Stimulated activated CD4-positive, alpha-beta T cell treated with anti-CD3 and anti-CD28 coated beads, TNF-alpha, amount 100 ng/mL, for 4 hours (primary cell): Measurements from ENCODE around the gene COLEC12.

Experiments used
- DNase-seq, 3 experiments: peaks; one replicate each; pipeline ENCODE4 v3.0.0-alpha.2; 2020; ENCODE audit warnings: low read depth in 3 of 3

COLEC12 gene

DNA sequence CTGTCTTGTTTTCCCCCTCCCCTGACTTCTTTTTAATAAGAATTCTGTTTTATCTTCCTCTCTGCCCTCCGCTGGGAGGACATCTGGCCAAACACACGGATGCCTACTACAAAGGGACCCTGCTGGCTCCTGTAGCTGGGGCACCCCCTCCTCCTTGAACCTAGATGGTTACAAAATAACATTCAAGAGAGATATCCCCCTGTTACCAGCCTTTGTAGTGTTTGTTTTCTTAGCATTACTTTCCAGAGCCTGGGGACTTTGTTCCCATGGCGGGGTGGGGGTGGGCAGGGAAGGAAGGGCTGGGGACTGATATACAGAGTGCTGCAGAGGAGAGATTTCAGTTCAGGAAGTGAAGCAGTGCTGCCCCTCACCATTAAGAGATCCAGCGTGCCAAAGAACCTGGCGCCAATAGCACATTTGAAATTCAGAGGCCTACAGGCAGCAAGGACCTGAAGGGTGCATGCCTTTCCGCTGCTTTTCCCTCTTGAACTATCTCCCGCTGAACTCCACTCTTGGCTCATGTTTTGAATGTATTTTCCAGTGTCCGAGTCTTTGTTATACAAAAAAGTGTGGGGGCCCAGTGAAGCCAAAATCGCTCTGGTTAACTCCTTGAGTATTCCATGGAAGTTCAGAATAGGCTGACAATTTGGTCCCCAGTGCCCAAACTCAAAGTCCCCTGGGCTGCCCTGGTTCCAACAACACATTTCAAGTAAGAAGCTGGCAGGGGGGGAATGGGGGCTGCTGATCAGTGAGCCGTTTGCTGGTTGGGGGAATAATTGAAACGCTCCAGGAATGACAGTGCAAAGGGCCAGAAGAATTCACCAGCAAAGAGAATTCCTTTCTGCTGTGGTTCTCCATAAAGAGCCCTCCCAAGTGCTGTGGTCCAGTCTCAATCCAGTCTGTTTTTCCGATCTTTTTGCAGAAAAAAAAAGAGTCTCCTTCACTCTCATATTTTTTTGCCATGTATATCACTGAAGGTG lies 137.9 kb downstream of the COLEC12 start:
- no peak for DNase-seq

DNA sequence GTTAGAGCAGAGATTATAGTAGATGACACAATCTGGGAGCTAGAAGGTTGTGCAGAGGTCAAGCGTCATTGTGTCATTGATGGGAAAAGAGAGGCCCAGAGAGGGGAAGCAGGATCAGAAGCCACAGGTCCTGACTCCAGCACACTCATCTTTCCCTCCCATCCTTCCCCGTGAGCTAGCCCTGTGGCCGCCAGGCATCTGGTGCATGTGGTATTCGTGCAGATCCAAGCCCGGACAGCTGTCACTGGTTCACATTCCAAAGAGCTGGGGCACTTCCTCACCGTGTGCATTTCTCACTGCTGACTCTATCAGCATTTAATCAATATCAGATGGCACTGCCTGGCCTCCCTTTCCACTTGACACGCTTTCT lies 138.6 kb downstream of the COLEC12 start:
- DNase-seq, result no peak

GRCh38 chr18:361100-361732 lies 139.3 kb downstream of the COLEC12 start:
- DNase-seq, result no peak

- no peak for DNase-seq
These were observed 139.8 kb downstream of the COLEC12 start for GRCh38 chr18:360676-361075.

GRCh38 chr18:356778-357177 lies 143.7 kb downstream of the COLEC12 start:
- no peak for DNase-seq

DNA sequence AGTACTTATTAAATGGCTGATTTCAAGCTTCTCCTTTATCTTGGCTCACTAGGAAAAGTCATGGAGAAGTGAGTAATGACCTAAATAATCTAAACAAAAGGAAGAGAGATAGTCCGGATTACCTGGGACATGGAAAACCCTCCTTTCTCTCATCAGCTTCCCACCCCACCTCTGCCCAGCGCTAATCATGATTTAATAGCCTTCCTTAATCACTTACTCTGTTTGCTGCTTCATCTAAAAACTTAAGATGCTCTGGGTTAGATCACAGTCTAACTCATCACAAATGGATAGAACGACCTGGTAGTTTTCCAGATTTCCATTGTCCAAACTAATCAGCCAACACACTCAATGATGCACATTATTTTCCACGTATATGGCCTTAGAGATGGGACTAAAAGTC lies 144.8 kb downstream of the COLEC12 start:
- no peak for DNase-seq

DNA sequence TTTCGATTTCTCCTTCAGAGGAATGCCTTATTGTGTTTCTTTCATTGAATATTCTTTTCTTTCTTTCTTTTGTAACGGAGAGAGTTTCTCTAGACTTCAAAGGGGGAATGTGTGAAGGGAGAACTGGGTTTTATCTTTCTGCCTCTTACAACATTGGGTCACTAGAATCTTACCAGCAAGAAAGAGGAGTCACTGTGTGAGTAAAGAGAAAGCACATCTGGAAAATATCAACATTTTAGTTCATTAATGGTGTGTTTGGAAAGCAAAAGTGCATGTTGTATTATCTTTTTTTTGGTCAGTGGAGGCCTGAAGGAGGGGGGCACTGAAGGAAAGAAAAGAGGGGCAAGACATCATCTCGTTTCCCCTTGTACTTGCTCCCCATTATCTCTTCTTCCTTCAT lies 146.0 kb downstream of the COLEC12 start:
- no peak for DNase-seq

- no peak for DNase-seq
These were observed 146.5 kb downstream of the COLEC12 start for GRCh38 chr18:354003-354402.

GRCh38 chr18:352438-352837 lies 148.1 kb downstream of the COLEC12 start:
- no peak for DNase-seq

DNA sequence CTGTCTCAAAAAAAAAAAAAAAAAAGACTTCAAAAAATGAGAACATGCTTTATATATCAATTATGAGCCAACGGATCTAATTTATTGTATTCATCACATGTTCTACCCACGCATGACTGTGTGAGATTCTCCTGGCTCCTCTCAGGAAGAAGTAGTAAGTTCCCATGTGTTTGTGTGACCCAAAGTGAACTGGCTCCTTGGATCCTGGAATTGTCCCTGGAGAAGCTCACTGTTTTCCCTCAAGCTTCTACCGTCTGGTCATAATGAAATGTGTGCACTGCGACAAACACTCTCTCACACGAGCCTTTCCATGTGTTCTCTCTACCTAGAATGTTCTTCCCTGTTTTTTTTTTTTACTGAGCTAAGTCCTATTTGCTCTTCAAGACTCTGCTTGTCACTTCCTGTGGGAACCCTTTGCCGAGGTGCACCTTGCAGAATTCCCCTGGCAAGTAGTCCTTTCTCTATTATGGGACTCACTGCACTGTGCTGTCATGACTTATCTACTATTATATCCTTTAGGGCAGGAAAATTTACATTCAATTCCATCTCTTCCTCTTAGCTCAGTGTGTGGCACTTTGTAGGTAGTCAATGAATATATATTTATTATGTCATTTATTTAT lies 149.4 kb downstream of the COLEC12 start:
- no peak for DNase-seq

DNA sequence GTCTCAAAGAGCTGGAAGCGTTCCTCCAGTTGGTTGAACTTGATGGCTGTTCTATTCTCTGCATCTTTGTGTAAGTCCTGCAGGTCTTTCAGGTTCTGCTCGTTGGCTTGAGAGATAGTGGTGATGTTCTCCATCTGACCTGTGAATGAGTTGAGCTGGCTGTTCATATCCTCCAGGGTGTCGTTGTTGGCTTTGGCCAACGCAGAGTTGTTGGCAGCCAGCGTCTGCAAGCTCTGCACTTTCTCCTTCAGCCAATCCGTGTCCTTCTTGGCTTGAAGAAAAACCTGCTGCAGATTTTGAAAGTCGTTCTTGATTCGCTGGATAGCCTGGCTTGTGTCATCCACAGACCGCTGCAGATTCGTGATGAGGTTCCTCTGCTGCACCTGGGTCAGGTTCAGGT lies 153.9 kb downstream of the COLEC12 start:
- DNase-seq, result no peak

DNA sequence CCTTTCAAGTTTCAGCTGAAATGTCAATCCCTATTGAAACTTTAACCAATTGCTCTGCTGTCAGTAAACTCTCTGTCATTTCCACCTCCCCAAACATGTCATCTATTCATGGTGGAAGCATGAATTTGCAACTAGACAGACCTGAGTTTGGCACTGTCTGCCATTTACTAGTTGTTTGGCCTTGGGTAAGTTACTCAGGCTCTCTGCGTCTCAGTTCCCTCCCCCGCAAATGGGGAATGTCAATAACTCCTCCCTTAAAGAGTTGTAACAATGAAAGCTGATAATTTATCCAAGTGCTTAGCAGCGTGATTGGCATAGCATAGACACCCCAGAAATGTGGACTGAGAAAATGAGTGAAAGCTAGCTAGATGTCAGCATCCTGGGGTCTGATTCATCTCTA lies 159.4 kb downstream of the COLEC12 start:
- DNase-seq, result no peak

- DNase-seq, result no peak
These were observed 160.5 kb downstream of the COLEC12 start for GRCh38 chr18:340044-340443.

DNA sequence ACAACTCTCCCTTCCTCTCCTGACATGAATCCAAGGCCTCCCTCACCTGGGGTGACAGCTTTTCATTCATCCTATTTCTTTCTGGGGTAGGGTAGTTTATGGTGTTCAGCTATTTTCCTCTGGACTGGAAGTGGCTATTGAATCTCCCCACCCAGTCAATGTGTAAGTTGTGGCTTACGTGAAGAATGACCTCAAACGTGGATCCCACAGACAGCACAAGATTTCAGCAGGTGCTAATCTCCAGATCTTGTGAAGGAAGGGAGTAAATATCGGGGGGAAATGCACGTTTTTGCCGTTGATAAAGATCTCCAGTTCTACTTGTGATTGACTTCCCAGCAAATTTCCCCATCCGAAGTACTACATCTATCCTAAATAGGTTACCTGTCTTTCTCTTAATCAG lies 161.3 kb downstream of the COLEC12 start:
- DNase-seq, result no peak

DNA sequence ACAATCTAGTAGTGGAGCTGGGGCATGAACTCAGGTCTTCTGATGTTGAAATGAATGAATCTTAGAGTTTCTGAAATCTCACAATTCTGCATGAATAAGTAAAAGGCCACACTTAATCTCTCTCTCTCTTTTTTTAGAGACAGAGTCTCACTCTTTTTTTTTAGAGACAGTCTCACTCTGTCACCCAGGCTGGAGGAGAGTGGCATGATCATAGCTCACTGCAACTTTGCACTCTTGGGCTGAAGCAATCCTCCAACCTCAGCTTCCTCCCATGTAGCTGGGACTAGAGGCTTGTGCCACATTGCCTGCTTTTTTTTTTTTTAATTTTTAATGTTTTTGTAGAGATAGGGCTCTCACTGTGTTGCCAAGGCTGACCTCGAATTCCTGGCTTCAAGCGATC lies 163.8 kb downstream of the COLEC12 start:
- DNase-seq, result no peak

GRCh38 chr18:335733-336132 lies 164.8 kb downstream of the COLEC12 start:
- DNase-seq, result no peak

GRCh38 chr18:334575-335132 lies 165.8 kb downstream of the COLEC12 start:
- no peak for DNase-seq

- DNase-seq, result no peak
These were observed 167.6 kb downstream of the COLEC12 start for GRCh38 chr18:332721-333510.

GRCh38 chr18:332007-332406 lies 168.5 kb downstream of the COLEC12 start:
- no peak for DNase-seq

GRCh38 chr18:331221-331821 lies 169.2 kb downstream of the COLEC12 start:
- no peak for DNase-seq

DNA sequence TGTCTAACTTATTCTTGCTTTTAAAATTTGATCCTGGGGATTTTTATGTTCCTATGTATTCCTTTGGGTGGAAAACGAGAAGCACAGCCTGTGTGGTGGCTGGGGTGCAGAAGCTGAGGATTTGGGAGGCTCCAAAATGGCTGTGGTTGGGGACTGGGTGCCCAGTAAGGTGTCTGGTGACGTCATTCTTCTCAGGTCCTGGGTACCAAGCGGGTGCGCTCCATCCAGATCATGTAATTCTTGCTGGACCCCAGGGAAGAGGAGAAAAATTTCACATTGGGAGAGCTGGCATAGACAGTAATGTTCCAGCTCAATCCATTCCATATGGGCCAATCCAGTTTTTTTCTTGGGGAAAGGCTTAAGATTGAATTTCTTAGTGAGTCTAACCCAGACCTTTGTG lies 171.6 kb downstream of the COLEC12 start:
- DNase-seq, result no peak
